Activated T-cell treated with anti-CD3 and anti-CD28 coated beads, Interleukin-2, amount 50 U/mL, for 24 hours (primary cell): ENCODE measurements around the gene ZC3H10.

Experiments
- DNase-seq: peaks from one replicate; pipeline ENCODE4 v3.0.0-alpha.2; 2020
- H3K27ac Mint-ChIP-seq: 2 replicates; pipeline ENCODE4 v1.8.0; 2020; ENCODE audit warnings: mild to moderate bottlenecking, mixed read lengths
- H3K27me3 Mint-ChIP-seq: 2 replicates; pipeline ENCODE4 v1.8.0; 2020; ENCODE audit warnings: mixed read lengths
- H3K36me3 Mint-ChIP-seq: 2 replicates; pipeline ENCODE4 v1.8.0; 2020; ENCODE audit warnings: low read depth, mixed read lengths
- H3K4me1 Mint-ChIP-seq: 2 replicates; pipeline ENCODE4 v1.8.0; 2020; ENCODE audit warnings: low read depth, mixed read lengths
- H3K4me3 Mint-ChIP-seq: 2 replicates; pipeline ENCODE4 v1.8.0; 2020; ENCODE audit warnings: mild to moderate bottlenecking, moderate library complexity, mixed read lengths
- H3K9me3 Mint-ChIP-seq: 2 replicates; pipeline ENCODE4 v1.8.0; 2020; ENCODE audit warnings: mixed read lengths

Gene ZC3H10

DNA sequence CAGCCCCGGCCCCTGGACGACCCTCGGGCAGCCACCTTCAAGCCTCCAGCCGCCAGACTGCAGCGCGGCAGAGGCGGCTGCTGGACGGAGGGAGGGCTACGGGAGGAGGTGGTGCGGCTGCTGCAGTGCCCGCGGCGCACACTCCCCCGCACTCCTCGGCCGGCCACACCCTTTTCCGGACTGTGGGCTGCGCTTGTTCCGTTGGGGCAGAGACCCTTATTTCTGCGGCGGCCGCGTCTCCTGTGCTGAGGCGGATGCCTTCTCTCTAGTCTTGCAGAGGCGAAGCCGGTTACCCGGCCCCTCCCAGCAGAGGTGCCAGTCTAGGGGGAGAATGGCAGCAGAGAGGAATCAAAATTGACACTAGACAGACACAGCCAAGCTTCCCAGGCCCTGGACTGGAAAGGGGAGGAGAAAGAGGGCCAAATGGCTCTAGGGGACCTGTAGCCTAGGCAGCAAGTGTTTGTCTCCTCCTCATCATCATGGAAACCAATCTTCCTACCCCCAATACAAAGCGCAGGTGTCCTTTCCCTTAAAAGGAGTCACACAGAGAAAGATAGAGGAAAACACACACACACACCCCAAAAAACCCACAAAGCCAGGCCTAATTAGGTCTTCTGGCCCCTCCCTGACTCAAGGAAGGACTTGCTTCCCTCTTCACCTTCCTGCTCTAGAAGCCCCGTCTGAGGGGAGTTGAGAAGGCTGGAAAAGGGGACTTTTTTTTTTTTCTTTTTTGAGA lies 11.3 kb downstream of the ZC3H10 start:
- no peaks in the 10 kb centered on the region for H3K27me3 Mint-ChIP-seq
- DNase-seq = peak; percentile 77
- peak overlapping the region; percentile 91 for H3K4me3 Mint-ChIP-seq
- peaks cover 66% of the 10 kb centered on the region for H3K4me1 Mint-ChIP-seq
- peak overlapping the region; percentile 98 for H3K27ac Mint-ChIP-seq
- peaks cover 64% of the 10 kb centered on the region for H3K36me3 Mint-ChIP-seq
- H3K9me3 Mint-ChIP-seq = no peaks in the 10 kb centered on the region

DNA sequence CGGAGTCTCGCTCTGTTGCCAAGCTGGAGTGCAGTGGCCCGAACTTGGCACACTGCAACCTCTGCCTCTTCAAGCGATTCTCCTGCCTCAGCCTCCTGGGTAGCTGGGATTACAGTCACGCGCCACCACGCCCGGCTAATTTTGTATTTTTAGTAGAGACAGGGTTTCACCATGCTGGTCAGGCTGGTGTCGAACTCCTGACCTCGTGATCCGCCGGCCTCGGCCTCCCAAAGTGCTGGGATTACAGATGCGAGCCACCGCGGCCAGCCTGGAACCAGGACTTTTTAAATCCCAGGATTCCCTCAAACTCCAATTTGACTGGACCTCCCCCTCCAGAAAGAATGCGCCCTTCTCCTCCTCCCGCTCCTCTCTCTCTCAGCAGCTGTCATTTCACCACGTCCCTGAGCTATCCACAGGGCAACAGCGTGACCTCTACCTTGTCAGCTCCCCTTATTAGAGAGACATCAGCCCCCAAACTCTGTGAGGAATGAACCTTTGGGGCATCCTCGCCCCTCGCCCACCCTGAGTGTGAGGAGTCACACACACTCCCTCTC lies 12.0 kb downstream of the ZC3H10 start:
- DNase-seq = no peak
- H3K4me3 Mint-ChIP-seq = peak overlapping the region; percentile 91
- H3K4me1 Mint-ChIP-seq = peaks cover 63% of the 10 kb centered on the region
- no peaks in the 10 kb centered on the region for H3K9me3 Mint-ChIP-seq
- H3K27ac Mint-ChIP-seq = peak overlapping the region; percentile 98
- H3K27me3 Mint-ChIP-seq = no peaks in the 10 kb centered on the region
- H3K36me3 Mint-ChIP-seq = peaks cover 67% of the 10 kb centered on the region

DNA sequence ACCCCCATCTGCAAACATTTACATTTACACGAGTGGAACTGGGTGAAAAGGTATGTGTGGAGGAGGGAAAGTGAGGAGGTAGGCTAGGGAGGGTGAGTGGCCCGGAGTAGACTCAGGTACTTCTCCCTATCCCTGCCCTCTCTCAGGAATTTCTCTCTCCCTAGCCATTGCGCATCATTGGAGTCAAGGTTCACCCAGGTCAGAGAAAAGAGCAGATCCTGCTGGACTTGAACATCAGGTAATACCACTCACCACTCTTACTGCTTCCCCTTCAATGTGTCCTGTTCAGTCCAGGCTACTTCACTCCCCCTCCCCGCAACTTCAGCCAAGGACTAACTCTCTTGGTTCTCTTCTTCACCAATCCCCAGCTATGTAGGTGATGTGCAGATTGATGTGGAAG lies 12.8 kb downstream of the ZC3H10 start:
- peak overlapping the region; percentile 98 for H3K27ac Mint-ChIP-seq
- peaks cover 75% of the 10 kb centered on the region for H3K36me3 Mint-ChIP-seq
- no peaks in the 10 kb centered on the region for H3K27me3 Mint-ChIP-seq
- H3K9me3 Mint-ChIP-seq = no peaks in the 10 kb centered on the region
- H3K4me1 Mint-ChIP-seq = peaks cover 63% of the 10 kb centered on the region
- DNase-seq = no peak
- peak overlapping the region; percentile 91 for H3K4me3 Mint-ChIP-seq

DNA sequence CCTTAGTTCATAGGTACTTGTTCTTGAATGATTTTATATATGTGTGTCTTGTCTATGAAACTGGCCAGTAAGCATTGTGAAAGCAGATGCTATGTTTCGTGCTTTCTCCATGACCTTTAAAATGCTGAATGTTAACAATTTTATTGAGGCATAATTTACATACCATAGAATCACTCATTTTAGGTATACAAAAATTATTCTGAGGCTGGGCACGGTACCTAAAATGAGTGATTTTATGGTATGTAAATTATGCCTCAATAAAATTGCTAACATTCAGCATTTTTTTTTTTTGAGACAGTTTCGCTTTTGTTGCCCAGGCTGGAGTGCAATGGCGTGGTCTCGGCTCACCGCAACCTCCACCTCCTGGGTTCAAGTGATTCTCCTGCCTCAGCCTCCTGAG lies 16.8 kb downstream of the ZC3H10 start:
- Mint-ChIP-seq H3K4me1 (peaks cover 71% of the 10 kb centered on the region), H3K27ac (peak overlapping the region; percentile 68), H3K4me3 (no peak overlapping the region), H3K9me3 (no peaks in the 10 kb centered on the region), H3K27me3 (no peaks in the 10 kb centered on the region), H3K36me3 (peaks cover 98% of the 10 kb centered on the region)
- DNase-seq = no peak

DNA sequence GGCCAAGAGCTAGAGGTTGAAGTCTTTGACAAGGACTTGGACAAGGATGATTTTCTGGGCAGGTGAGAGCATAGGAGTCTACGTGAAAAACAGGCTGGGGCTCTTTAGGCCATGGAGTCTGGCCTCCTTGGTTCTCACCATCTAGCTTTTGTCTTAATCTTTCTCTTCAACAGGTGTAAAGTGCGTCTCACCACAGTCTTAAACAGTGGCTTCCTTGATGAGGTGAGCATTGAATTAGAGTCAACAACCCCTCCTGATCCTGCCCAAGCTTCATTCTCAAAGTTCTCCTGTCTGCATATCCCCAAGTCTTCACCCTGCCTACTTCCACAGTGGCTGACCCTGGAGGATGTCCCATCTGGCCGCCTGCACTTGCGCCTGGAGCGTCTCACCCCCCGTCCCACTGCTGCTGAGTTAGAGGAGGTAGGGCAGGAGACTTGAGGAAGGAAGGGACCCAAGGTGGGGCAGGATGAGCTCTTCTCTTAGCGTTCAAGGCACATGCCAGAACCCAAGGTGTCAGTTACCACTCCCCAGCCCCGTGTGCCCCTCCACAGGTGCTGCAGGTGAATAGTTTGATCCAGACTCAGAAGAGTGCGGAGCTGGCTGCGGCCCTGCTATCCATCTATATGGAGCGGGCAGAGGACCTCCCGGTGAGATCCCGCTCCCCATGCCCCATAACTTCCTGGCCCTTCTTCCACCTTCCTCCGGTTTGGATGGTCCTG lies 19.9 kb downstream of the ZC3H10 start:
- Mint-ChIP-seq H3K4me3 (no peak overlapping the region), H3K36me3 (peaks cover 97% of the 10 kb centered on the region), H3K9me3 (no peaks in the 10 kb centered on the region), H3K4me1 (peaks cover 66% of the 10 kb centered on the region), H3K27me3 (no peaks in the 10 kb centered on the region), H3K27ac (peak overlapping the region; percentile 73)
- DNase-seq = no peak

DNA sequence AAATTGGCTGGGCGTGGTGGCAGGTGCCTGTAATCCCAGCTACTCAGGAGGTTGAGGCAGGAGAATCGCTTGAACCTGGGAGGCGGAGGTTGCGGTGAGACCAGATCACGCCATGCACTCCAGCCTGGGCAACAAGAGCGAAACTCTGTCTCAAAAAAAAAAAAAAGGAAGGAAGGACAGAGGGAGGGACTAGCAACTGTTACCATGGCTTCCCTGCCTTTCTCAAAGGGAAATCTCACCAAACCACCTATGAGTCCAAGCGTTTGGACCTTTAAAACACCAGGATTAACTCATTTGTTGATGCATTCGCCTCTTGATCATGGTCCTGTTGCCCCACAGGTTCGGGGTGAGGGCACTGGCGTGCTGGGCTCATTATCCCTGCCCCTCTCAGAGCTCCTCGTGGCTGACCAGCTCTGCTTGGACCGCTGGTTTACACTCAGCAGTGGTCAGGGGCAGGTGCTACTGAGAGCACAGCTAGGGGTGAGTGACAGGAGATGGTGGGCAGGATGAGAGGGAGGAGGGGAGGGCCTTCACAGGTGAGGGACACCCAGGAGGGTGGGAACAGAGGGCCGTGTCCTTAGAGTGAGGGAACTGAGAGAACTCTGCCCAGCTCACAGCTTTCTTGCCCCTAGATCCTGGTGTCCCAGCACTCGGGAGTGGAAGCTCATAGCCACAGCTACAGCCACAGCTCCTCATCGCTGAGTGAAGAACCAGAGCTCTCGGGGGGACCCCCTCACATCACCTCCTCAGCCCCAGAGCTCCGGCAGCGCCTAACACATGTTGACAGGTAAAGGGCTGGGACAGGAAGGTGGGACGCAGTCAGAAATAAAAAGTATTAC lies 24.1 kb downstream of the ZC3H10 start:
- no peak for DNase-seq
- Mint-ChIP-seq H3K27ac (peak overlapping the region; percentile 90), H3K36me3 (peaks cover 87% of the 10 kb centered on the region), H3K4me1 (peaks cover 51% of the 10 kb centered on the region), H3K4me3 (no peak overlapping the region), H3K27me3 (no peaks in the 10 kb centered on the region), H3K9me3 (no peaks in the 10 kb centered on the region)

DNA sequence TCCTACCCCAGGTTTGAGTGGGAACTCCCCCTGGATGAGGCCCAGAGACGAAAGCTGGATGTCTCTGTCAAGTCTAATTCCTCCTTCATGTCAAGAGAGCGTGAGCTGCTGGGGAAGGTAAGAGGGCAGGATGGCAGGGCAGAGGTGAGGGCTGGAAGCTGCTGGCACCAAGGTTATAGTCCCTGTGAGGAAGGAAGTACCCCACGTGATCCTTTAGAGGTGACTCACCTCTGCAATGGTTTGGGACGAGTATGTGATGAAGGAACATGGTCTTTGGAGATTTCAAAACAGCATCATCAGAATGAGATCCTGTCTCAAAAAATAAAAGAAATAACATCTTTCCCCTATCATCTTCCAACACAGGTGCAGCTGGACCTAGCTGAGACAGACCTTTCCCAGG lies 25.2 kb downstream of the ZC3H10 start:
- Mint-ChIP-seq H3K9me3 (no peaks in the 10 kb centered on the region), H3K27me3 (no peaks in the 10 kb centered on the region), H3K4me1 (peaks cover 41% of the 10 kb centered on the region), H3K27ac (peak overlapping the region; percentile 90), H3K4me3 (no peak overlapping the region), H3K36me3 (peaks cover 77% of the 10 kb centered on the region)
- DNase-seq = no peak

DNA sequence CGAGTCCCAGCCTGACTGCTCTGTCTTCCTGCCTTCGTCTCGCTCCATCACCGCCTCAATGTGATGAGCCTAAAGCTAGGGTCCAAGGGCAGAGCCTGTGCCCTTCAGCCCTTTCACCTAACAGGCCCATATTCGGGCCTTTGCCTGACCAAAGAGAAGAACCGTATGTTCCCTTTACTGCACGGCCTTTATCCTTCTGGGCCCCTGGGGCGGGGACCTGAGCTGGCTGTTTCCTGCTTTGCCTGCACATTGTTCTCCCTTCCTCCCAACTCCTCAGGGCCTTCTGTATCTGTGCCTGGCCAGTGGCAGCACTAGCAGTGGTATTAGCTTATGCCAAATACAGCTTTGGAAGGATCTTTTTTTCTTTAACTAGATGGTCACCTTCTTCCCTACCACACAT lies 25.8 kb downstream of the ZC3H10 start:
- H3K4me3 Mint-ChIP-seq = no peak overlapping the region

DNA sequence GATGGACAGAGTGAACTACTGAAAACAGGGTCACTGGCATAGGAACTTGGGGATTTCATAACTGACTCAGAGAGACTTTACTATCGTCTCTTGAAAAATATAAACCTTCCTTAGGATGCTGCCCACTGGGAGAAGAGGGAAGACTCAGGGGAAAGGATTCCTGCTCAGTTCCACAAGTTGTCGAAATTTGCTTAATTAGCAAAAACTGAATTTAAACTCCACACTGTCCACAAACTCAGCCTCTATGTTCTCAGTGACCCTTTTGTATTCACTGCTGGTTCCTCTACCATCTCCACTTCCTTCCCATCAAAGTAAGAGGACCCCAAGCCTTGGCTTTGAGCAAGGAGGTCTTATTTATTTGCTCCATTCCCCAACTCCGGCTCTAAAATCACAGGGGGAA lies 27.2 kb downstream of the ZC3H10 start:
- H3K27ac Mint-ChIP-seq = peak overlapping the region; percentile 44
- peaks cover 58% of the 10 kb centered on the region for H3K36me3 Mint-ChIP-seq
- H3K4me3 Mint-ChIP-seq = no peak overlapping the region
- DNase-seq = no peak
- H3K27me3 Mint-ChIP-seq = no peaks in the 10 kb centered on the region
- H3K4me1 Mint-ChIP-seq = peaks cover 31% of the 10 kb centered on the region
- no peaks in the 10 kb centered on the region for H3K9me3 Mint-ChIP-seq

More for the DNA sequence above, 25.8 kb downstream of the ZC3H10 start:
- H3K9me3 Mint-ChIP-seq = no peaks in the 10 kb centered on the region
- peaks cover 34% of the 10 kb centered on the region for H3K4me1 Mint-ChIP-seq
- no peak for DNase-seq
- H3K27ac Mint-ChIP-seq = peak overlapping the region; percentile 90
- peaks cover 70% of the 10 kb centered on the region for H3K36me3 Mint-ChIP-seq
- no peaks in the 10 kb centered on the region for H3K27me3 Mint-ChIP-seq

DNA sequence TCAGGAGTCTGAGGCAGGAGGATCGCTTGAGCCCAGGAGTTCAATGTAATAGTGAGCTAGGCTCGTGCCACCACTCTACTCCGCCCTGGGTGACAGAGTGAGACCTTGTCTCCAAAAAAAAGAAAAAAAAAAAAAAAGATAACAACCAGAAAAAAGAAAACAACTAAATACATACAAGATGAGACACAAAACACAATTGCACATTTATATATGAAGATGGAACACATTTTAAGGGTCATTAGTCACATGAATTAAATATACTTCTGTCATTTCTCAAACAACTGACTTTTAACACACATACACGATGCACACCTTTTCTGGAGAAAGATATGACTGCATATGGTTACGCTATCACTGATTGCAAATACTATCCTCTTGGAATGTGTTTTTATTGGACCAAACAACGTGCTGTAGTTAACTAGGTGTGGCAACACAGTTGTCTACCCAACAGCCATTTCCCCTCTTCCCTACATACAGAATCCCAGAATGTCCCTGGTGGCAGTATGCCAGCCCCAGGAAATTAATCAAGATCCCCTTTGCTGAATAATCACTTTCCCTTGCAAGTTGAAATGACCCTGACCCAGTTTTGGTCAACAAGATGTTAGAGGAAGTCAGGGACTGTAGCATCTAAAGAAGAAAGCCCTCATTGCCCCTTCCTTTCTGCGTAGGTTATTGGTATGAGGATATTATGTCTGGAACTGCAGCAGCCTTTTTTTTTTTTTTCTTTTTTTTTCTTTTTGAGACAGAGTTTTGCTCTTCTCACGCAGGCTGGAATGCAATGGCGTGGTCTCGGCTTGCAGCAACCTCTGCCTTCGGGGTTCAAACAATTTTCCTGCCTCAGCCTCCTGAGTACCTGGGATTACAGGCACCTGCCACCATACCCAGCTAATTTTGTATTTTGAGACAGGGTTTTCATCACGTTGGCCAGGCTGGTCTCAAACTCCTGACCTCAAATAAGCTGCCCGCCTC lies 28.7 kb downstream of the ZC3H10 start:
- Mint-ChIP-seq H3K36me3 (peaks cover 43% of the 10 kb centered on the region), H3K9me3 (no peaks in the 10 kb centered on the region), H3K4me1 (peaks cover 37% of the 10 kb centered on the region), H3K27me3 (no peaks in the 10 kb centered on the region), H3K27ac (peak overlapping the region; percentile 6), H3K4me3 (no peak overlapping the region)
- DNase-seq = no peak

DNA sequence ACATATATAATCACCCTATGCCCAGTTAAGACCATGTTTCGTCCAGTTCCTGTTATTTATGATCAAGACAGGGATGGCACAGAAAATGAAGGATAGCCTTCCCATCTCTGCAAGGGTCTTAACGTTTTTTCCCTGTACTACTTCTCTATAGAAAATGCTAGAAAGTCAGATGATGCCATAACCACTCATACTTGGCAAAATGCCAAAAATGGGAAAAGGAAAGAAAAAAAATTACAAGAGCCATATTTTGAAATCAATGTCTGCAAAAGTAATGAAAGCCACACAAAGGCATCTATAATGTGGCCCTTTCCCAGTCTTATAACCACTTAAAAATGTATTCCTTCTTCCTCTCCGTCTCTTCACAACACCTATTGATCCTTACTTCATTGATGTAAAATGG lies 32.5 kb downstream of the ZC3H10 start:
- peaks cover 23% of the 10 kb centered on the region for H3K36me3 Mint-ChIP-seq
- peak overlapping the region; percentile 97 for H3K27ac Mint-ChIP-seq
- DNase-seq = no peak
- no peaks in the 10 kb centered on the region for H3K27me3 Mint-ChIP-seq
- peak overlapping the region; percentile 91 for H3K4me3 Mint-ChIP-seq
- H3K9me3 Mint-ChIP-seq = no peaks in the 10 kb centered on the region
- peaks cover 40% of the 10 kb centered on the region for H3K4me1 Mint-ChIP-seq

DNA sequence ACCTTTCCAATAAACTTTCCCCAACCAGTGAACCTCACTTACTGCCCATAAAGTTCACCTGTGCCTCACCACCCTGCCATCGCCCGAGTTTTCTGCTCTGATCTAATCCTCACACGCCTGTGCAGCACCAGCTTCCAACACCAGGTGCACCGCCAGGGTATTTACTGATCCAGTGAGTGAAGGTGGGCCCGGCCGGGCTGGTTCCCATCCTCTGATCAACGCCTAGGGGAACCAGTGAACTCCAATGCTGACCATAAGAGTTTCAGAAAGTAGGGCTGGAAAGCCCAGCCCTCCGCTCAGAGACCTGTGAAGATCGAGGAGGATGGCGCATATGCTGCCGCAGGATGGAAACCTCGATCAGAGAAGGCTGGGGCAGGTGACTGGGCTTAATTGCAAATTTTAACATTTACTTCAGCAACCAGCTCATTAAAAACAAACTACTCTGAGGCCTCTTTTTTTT lies 33.6 kb downstream of the ZC3H10 start:
- H3K4me3 Mint-ChIP-seq = peak overlapping the region; percentile 91
- H3K27me3 Mint-ChIP-seq = no peaks in the 10 kb centered on the region
- H3K9me3 Mint-ChIP-seq = no peaks in the 10 kb centered on the region
- H3K27ac Mint-ChIP-seq = peak overlapping the region; percentile 97
- DNase-seq = peak; percentile 80
- H3K4me1 Mint-ChIP-seq = peaks cover 42% of the 10 kb centered on the region
- H3K36me3 Mint-ChIP-seq = peaks cover 29% of the 10 kb centered on the region

DNA sequence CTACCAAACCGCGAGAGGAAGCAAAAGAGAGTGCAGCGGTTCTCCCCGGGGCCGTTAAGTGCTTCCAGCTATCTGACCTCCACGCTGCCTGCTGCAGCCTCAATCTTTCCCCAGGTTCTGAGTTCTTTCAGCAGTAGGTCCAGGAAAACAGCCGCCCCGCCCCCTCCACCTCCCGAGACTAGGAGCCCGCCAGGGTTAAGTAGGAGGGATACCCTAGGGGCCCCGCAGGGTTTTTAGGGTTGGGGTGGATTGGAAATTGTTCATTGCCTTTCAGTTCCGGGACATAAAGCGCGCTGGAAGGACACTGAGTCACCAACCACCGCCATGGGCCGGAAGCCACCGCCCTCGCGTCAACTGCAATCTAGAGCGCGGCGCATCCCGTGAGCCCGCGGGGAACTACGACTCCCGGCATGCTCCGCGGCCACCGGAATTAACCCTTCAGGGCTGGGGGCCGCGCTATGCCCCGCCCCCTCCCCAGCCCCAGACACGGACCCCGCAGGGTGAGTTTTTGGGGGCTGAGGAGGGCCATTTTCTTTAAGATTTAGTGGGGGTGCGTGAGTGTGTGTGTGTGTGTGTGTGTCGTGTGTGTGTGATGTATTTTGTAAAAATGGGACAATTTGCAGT lies 34.2 kb downstream of the ZC3H10 start, which contains the start of gene MYL6B:
TSS of gene MYL6B (plus strand) at position 456 of the 624 bp plus-strand sequence. CDS start 1,332 bp downstream, outside the sequence.
- Mint-ChIP-seq H3K9me3 (no peaks in the 10 kb centered on the region), H3K36me3 (peaks cover 32% of the 10 kb centered on the region), H3K4me3 (peak within 1 kb of the TSS; percentile 91), H3K27me3 (no peaks in the 10 kb centered on the region), H3K27ac (peak within 1 kb of the TSS; percentile 97), H3K4me1 (peaks cover 43% of the 10 kb centered on the region)
- peak; percentile 94 for DNase-seq
